GM18499 (cell line): ENCODE measurements around the gene GFER.
"Not testable (repeated sequence)": the region's sequence is repeated elsewhere in the genome, so short reads cannot be mapped to it uniquely, and the experiment has no call there.

Source experiments
- ATAC-seq: cut with Tn5 transposase; IDR thresholded peaks from one replicate; pipeline ENCODE4 v1.9.1; 2021; ENCODE audit warnings: moderate number of reproducible peaks; ENCODE audit not compliant: insufficient read depth, unreplicated experiment

GFER gene

DNA sequence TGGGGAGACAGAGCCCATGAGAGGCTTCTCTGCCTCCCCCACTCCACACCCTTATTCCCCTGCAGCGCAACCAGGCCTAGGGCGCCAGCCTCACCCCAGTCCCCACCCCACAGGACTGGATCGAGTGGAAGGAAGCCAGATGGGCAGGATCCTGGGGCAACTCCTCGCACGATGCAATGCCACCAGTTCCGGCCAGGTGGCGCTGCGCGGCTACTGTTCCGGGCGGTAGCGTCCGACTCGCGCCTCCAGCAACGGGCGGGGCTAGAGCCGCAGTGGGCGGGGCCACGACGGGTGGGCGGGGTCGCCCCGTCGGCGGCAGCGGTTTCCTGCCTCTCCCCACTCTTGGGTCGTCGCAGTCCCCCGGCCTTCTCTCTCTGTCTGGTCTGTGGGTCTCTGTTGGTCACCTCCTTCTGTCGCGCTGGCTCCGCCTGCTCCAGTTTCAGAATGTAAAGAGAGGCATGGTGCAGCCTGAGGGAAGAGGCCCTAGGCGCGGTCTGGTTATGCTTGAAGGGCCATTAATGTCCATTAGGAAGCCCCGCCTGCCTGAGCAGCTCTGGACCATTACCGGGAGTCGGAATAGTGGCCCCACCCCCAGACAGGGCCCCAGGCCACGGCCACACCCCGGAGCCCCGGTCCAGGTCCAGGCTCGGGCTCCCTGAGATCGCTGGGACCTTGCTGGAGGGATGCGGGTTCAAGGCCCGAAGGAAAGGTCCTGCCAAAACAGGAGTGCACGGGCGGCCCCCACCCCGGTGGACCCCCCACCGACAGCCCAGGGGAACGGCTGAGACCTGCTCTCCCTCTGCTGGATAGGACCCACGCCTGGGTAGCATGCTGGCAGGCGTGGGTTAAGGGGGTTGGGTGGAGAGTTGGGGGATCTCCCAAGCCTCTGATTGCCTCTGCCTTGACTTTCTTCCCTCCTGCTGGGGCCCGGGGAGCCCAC, 39.4 kb downstream of the GFER start:
- ATAC-seq: no peak

DNA sequence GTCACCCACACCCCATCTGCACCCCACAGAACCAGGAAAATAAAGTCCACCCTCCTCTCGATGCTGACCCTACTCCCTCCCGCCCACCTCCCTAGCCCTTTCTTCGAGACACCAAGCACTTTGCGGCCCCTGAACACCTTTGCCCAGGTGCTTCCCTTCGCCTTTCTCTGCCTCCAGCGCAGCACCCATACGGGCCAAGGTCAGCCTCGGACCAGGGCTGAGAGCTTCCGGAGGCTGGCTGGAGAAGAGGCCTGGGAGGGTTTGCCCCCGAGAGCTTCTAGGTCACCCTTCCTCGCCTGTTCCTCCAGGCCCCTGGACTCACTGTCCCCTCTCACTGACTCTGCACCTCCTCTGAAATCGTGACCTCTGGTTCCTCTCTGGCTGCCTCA, 40.0 kb downstream of the GFER start:
- no peak for ATAC-seq

DNA sequence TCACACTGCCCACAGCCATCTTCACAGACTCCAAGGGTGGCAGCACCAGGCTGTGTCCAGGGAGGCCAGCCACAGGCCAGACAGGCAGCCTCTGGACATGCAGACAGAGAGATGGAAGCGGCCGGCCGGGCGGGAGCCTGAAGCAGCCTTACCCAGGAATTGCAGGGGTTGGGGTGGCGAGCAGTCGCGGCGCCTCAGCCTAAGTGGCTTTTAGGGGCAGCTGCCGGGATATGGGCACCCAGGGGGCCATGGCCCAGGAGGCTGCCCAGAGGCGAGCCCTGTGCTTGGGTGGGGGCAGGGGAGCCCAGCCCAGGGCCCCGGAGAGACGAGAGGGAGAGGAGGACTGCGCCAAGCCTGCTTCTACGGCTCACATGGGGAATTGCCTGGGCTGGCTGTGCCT, 41.3 kb downstream of the GFER start:
- no peak for ATAC-seq

- no peak for ATAC-seq
Measured at GRCh38 chr16:2025878-2026460, 42.0 kb downstream of the GFER start.

GRCh38 chr16:2026461-2027023, 42.5 kb downstream of the GFER start, which contains the start of gene NHERF2:
Gene NHERF2 (plus strand): TSS chr16:2026902. CDS start chr16:2027006, 104 bp downstream.
- ATAC-seq: no peak

GRCh38 chr16:2027024-2028010, 43.3 kb downstream of the GFER start:
- ATAC-seq: no peak

- ATAC-seq: no peak
Measured at GRCh38 chr16:2028146-2028545, 44.2 kb downstream of the GFER start.

- no peak for ATAC-seq
Measured at GRCh38 chr16:2028620-2029220, 44.7 kb downstream of the GFER start.

DNA sequence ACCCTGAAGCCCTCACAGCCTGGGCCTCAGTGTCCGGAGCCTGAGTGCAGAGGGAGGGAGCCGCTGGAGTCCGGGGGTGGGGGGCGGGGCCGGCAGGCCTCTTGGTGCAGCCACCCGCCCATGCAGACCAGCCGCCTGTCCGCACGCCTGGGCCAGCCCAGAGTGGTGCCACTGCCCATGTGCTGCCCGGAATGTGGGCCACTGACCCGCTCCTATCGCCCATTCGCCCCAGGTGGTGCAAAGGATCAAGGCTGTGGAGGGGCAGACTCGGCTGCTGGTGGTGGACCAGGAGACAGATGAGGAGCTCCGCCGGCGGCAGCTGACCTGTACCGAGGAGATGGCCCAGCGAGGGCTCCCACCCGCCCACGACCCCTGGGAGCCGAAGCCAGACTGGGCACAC, 45.4 kb downstream of the GFER start:
- ATAC-seq: no peak

- no peak for ATAC-seq
Measured at GRCh38 chr16:2030036-2030435, 46.0 kb downstream of the GFER start.

DNA sequence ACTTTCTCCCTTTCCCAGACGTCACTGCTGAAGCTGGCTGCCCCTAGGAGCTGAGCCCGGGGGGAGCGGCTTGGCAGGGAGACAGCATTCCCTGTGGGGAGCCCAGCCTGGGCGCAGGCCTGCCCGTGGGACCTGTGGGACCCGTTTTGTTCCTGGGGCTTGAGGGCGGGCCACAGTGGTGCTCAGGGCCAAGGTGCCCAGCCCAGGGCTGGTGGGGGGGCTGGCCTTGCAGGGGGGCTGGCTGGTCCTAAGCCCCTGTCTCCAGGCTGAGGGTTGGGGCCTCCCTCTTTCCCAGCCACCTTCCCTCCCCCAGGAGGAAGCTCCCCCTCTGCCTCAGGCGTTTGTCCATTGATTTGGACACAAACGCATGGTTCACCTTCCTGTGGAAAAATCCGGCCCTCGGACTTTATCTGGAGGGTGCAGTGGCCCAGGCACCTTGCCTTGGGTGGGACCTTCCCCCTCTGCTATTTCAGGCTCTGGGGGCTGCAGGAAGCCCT, 47.1 kb downstream of the GFER start:
- ATAC-seq: no peak

GRCh38 chr16:2032285-2033056, 48.5 kb downstream of the GFER start:
- ATAC-seq: no peak

DNA sequence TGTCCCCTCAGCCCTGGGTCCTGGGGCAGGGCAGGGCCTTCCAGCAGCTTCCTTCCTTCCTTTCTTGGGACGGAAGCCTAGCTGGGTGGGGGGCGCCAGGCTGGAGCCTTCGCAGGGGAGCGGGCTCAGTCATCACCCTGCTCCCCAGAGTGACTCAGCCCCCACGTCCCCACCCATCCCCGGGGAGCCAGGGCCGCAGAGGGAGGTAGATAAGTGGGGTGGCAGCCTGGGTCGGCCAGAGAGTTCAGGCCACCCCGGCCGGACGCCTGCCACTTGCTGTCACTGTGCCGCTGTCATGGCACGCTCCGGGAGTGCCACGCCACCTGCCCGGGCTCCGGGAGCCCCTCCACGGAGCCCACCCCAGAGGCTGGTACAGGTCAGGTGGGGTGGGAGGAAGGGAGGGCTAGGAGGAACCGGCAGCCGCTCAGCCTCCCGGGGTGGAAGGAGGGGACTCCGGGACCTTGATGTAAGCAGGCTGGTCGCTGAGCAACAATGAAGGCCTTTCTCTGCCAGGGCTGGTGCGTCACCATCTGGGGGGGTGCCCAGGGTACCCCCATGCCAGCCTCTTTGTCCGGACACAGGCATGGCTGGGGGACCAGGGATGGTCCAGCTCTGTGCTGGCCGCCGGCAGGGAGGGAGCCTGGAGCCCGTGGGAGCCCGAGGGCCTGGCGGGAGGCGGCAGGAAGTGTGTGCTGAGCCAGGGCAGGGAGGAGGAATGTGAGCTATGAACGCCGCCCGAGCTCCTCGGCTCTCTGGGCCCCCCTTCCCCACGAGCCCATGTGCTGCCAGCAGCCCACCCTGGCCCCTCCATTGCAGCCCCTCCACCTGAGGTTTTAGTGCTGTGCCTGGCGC, 49.3 kb downstream of the GFER start:
- no peak for ATAC-seq

GRCh38 chr16:2033909-2034695, 50.1 kb downstream of the GFER start:
- ATAC-seq: not testable (repeated sequence)

DNA sequence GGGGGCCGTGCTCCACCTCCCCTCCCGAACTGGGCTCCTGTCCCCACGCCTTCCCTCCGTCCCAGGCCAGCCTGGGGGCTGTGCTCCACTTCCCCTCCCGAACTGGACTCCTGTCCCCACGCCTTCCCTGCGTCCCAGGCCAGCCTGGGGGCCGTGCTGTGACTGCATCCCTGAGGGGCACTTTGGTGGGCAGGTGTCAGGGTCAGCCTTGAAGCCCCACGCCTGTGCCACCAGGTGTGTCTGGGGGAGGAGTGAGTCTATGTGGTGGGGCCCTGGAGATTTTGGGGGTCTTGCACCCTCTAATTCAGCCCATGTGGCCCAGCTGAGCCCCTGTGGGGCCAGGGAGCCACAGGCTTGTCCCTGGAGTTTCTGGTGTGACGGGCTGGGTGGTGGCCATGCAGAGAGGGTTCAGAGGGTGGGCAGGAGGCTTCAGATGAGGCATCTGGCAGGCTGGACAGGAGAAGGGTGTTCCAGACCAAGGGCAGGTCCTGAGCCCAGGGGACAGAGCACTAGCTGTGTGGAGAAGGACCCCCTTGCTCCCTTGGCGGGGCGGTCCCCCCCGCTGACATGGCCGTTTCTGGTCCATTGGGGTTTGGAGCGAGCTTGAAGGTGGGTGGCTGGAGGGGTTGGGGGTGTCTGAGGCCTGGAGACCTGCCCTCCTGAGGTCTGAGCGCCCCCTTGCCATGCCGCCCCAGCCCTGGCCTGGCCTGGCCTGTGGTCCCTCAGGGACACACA, 50.9 kb downstream of the GFER start:
- ATAC-seq: no peak

GRCh38 chr16:2035431-2036199, 51.6 kb downstream of the GFER start:
- ATAC-seq: no peak
